GM21390 (cell line): ENCODE results near the gene PNPLA7.
"Not testable (repeated sequence)": the region's sequence is repeated elsewhere in the genome, so short reads cannot be mapped to it uniquely, and the experiment has no call there.

Source experiments
- ATAC-seq: cut with Tn5 transposase; IDR thresholded peaks from one replicate; pipeline ENCODE4 v1.9.1; 2021; ENCODE audit not compliant: unreplicated experiment

Gene PNPLA7

DNA sequence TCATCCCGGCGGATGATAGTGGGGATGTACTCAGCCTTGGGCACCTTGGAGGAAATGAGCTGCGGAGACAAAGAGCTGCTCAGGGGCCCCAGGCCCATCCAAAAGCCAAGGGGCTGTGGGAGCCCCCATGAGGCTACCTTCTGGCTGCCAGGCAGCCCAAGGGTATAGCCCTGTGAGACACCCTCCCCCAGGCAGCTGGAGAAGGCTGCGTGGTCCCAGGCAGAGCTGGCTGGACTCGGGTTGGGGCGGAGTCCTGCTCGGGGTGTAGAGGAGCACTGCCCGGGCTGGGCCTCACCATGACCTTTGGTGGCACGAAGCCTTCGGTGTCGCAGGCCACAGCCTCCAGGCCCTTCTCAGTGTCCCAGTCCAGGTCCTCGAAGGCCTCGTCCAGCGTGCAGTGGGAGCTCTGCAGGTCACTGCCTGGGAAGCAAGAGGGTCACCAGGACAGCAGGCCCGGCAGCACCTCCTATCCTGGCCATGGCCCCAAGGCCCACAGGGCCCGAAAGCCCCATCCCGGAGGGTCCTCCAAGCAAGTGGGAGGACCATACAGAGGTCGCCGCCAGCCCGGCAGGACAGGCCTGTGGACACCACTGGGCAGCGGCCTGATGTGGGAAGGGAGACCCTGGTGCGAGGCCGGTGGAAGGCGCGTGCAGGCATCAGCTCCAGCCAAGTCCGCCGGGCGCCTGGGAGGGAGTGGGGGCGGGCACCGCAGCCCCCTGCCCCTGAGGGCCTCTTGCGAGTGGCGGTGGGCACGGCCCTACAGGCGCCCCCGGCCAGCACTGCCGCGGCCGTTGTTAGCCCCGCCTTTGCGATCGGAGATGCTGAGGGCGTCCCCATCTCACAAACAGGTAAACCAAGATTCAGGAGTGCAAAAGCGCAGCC, 97.2 kb downstream of the PNPLA7 start:
- ATAC-seq = no peak

- no peak for ATAC-seq
These were observed 98.0 kb downstream of the PNPLA7 start for GRCh38 chr9:137452006-137452760.

DNA sequence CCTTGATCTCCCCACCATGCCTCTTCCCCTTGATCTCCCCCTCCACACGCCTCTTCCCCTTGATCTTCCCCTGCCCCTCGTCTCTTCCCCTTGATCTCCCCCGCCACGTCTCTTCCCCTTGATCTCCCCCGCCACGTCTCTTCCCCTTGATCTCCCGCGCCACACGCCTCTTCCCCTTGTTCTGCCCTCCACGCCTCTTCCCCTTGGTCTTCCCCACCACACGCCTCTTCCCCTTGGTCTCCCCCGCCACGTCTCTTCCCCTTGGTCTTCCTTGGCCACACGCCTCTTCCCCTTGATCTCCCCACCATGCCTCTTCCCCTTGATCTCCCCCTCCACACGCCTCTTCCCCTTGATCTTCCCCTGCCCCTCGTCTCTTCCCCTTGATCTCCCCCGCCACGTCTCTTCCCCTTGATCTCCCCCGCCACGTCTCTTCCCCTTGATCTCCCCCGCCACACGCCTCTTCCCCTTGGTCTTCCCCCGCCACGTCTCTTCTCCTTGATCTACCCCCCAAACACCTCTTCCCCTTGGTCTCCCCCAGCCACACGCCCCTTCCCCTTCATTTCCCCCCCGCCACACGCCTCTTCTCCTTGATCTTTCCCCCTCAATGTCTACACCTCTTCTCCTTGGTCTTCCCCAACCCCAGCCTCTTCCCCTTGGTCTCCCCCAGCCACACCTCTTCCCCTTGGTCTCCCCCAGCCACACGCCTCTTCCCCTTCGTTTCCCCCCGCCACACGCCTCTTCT, 98.8 kb downstream of the PNPLA7 start:
- not testable (repeated sequence) for ATAC-seq

- not testable (repeated sequence) for ATAC-seq
These were observed 99.5 kb downstream of the PNPLA7 start for GRCh38 chr9:137450539-137451222.

GRCh38 chr9:137449931-137450538, 100.2 kb downstream of the PNPLA7 start:
- no peak for ATAC-seq

DNA sequence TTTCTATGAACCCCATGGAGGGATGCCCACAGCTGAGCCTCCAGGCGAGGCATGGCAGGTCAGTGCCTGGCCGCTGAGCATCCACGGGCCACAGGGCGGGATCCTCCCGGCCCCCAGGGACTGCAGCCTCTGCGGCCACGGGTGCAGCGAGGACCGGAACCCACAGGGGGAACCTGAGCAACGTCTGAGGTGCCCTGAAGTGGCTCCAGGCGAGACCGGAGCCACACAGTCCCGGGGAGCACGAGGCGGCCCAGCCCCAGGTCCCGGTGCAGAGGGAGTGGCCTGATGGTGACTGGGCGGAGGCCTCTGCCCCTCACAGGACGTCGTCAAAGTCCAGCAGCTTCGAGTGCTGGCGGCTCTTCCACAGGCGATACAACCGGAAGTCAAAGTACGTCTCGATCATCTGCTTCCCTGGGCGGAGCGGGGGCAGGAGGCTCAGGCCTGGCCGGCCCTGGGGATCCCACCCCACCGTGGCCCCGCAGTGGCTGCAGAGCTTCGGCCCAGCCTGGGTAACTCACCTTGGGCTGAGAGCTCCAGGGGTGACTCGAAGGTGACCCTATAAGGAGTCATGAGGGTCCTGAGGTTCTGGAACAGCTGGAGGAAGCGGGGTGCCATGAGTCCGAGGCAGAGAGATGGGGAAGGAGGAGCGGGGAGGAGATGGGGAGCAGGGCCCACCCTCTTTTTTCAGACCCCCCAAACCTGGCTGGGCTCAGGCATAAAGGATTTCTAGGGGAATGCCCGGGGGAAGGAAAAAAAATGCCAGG, 100.9 kb downstream of the PNPLA7 start:
- ATAC-seq = no peak

DNA sequence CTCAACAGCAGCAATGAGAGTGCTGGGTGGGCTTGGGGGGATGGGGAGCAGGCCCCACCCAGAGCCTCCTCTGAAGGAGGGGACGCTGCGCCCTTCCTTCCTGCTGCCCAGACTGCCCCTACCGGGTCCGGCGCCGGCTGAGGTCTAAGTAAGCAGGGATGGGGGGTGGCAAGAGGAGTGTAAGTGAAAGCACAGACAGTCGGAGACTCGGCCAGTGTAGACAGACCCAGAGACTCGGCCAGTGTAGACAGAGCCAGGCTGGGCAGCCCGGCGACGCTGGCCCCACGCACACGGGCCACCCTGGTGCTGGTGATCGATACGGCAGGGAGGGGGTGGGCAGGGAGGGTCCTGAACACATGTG, 101.6 kb downstream of the PNPLA7 start:
- no peak for ATAC-seq

DNA sequence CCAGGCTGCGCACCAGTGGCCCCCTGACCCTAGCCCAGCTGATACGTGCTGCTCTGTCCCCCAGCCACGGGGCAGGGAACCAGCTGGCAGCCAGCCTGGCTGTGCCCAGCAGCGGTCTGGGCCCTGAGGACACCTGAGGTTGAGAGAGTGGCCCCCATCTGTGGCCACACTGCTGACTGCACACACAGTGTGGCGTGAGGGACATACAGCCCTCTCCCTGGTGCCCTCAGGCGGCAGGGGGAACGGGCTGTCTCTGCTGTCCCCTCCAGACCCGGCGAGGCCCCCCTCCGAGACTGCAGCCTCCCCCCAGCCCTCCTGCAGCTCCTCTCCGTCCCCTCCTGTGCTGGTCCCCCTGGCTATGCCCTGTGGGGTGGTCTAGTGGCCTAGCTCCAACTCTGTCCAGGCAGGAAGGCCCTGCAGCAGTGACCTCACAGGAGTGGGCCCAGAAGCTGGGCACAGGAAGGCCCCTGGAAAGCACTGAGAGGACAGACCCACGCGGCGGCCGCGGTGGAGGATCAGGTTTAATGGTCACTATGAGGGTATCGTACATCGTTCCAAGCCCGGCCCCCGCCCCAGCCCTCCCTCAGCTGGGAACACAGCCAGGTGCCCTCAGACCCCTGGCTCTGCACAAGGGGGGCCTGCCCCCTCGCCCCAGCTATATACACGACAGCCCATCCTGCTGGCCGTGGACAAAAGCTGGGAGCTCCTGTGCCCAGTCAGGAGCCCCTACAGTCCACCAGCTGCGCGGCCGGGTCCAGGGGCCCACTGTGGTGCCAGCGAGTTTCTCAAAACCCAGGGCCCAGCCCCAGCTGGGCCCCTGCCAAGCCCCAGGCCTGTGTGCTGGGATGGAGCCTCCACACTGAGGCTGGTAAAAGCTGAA, 102.2 kb downstream of the PNPLA7 start:
- ATAC-seq = no peak

DNA sequence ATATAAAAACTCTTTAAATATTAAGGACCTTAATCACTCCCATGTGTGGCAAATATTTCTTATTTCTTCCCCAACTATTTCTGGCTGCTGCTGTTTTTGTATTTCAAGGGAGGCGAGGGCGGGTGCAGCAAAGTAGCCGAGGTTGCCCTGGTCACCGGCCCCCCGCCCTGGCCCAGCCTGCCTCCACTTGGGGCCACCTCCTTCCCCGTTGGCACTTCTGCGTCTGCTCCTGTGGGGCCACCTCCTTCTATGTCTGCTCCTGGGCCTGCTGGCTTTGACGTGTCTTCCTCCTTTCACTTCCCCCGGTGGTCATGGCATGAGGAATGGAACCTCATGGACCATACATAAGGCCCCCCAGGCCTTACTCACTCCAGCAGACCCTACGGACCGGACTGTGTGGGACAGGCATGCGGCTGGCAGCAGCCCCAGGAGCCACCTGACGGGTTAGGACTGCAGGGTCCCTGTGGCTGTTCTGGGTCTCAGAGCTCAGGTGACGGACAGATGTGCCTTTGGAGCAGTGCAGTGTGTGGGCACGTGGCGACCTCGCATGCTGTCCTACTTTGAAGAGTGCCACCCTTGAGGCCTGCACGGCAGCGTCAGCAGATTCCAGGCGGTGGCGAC, 103.2 kb downstream of the PNPLA7 start:
- ATAC-seq = no peak

DNA sequence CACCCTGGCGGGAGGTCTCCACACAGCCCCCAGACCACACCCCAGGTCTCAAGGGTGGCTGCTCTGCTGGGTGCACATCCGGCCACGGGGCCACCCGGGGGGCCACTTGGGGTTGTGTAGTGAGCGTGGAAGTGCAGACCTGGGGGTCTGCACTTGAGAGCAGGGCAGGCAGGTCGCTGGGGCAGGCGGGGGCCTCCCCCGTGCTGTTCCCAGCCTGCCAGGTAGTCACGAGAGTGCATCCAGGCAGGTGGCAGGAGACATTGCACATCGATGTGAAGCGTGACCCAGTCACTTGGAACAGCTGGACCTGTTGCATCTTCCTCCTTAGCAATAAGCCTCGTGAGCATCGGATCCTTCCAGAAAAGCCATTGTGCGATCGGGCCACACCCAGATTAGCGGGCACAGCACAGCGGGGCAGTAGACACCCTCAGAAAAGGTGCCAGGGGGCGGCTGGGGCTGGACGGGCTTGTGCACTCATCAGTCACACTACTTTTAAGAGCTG, 104.2 kb downstream of the PNPLA7 start:
- no peak for ATAC-seq

DNA sequence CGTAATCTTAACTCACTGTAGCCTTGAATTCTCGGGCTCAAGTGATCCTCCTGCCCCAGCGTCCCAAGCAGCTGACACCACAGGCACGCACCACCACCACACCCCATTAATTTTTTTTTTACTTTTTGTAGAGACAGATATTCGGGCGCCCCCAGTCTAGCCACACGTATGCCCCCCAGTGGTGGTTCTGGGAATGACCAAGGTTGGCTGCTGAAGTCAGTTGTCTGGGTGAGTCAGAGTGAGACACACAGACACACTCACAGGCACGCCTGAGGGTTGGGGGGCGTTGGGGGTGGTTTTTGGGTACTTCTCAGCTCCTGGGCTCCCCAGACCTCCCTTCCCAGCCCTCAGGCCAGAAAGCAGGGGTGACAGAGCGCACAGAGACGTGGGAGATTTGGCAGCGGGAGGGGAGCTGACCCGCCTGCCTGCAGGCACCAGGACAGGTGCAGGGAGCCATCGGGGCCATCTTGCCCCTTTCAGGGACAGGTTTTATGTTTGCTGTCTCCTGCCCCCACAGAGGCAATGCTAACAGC, 104.9 kb downstream of the PNPLA7 start:
- peak; percentile 60 for ATAC-seq

DNA sequence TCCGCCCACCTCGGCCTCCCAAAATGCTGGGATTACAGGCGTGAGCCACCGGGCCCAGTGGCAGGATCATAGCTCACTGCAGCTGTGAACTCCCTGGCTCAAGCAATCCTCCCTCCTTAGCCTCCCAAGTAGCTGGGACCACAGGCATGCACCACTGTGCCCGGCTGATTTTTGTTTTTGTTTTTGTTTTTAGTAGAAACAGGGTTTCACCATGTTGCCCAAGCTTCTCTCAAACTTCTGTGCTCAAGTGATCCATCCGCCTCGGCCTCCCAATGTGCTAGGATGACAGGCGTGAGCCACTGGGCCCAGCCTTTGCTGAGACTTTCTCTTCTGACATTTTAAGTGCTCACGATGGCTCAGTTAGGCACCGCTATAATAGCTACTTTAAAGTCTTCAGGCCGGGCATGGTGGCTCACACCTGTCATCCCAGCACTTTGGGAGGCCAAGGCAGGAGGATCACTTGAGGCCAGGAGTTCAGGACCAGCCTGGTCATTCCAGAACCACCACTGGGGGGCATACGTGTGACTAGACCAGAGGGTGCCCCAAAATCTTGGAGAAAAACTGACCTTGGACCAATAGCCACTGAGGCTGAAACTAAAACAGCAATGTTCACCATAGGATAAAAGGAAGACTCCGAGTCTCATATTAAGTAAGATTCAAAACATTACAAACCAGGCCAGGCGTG, 106.0 kb downstream of the PNPLA7 start:
- no peak for ATAC-seq

DNA sequence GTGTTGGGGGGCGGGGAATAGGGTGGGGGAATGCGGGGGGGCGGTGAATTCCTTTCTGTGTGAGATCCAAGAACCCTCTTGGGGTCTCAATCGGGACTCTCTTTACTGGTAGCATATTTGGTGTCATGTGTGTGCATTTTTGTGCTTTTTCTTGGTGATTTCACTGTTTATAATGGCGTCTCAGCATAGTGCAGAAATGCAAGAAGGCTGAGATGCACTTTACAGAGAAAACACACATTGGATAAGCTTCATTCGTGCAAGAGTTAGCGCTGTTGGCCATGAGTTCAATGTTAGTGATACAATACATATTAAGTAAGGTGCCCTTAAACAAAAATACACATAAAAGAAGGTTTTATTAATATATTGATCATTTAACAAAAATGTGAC, 108.3 kb downstream of the PNPLA7 start:
- ATAC-seq = no peak

GRCh38 chr9:137441289-137441934, 108.8 kb downstream of the PNPLA7 start, which contains the start of gene ENTPD8:
Gene ENTPD8, minus strand, starts transcription at chr9:137441357. Its CDS starts 3,072 bp downstream, at chr9:137438285.
- ATAC-seq = no peak

DNA sequence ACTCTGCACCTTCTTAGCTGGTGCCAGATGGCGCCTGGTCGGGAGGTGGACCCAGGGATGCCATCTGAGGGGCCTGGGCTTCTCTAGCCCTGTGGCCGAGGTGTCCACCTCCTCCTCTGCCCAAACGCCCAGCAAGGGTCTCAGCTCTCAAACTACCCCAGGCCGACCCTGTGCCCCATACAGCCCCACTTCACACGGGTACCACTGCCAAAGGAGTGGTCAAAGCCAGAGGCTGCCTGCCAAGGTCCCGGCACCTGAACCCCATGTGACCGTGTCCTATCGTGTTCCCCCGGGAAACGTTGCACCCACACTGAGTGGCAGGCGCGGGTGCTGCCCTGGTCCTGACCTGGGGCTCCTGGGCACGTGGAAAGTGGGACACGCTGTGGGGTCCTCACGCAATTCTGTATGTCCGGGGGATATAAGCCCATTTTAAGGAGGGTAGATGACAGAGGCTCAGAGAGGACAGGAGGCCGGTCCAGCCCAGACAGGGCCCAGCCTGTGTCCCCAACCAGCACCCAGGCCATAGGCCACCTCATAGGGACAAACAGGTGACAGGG, 111.0 kb downstream of the PNPLA7 start:
- ATAC-seq = no peak

DNA sequence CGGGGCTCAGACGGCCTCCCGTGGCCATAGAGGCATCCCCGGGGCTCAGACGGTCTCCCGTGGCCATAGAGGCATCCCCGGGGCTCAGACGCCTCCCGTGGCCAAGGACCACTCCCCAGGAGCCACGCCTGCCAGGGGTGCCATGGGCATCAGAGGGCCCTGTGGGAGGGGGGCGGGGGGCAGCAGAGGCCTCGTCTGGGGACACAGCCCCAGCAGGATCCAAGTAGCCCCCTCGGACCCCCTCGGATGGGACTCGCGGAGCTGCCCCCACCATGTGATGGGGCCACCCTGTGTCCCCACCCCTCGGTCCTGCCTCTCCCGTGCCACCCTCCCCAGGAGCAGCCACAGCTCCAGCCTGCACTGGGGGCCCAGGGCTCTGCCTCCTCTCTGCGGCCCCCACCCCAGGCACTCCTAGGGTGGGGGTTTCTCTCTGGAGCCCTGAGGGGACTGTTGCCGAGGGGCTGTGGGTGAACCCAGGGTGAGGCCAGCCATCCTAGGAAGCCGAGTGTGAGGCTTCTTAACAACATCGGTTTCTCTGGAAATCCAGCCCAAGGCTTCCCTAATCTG, 111.5 kb downstream of the PNPLA7 start:
- ATAC-seq = no peak
